ENCODE data around the gene RHBDD2.
"Not testable (repeated sequence)": the region's sequence is repeated elsewhere in the genome, so short reads cannot be mapped to it uniquely, and the experiment has no call there.

The RHBDD2 gene

DNA sequence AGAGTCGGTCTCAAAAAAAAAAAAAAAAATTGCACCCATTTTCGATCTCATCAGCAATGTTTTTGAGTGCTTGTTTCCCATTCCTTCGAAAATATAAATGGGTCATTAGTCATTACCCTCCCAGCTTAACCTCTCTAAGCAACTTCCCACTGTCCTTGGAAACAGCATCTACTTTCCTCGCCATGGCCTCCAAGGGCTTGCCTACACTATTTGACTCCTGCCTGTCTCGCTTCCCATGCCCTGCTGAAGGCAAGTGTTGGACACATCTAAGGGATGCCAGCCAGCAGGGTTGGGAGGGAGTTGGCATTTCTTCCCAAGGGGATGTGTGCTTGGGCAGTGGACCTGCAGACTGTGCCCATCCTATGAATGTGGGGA lies 12.7 kb upstream of the RHBDD2 start:
- no peak for DNase-seq (ENCODE audit: extremely low read depth in 1 of 2, low read depth in 1 of 2)

DNA sequence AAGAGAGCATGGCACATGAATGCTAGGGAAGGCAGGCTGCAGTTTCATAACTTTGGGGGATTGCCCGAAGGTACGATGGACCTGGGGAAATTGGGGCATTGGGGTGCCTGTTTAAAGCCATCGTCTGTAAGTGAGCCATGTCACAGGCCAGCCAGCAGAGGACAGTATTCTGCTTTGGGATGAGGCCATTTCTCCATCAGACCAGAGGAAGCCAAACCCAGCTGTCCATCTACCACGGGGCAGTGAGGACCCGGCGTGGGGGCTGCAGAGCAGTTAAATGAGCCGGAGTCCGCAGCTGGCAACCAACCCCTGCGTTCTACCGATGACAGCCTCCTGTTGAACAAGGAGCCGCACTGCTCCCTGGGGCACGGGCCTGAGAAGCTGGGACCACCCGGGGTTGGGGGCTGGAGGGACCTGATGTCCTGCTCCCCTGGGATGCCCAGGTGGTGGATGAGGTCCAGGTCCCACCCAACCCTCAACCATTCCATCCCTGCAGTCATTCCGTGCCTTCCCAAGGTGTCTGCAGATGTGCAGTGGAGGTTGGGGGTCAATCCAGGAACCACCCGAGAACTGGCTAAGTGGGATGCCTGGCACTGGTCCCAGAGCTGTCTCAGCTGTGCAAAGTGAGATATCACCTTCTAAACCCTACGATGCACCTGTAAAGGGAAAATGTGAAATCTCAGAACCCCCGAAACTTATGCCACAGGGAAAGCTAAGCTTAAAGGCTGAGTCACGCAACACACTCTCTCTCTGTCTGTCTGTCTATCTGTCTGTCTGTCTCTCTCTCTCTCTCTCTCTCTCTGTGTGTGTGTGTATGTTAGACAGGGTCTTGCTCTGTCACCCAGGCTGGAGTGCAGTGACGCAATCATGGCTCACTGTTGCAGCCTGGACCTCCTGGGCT lies 12.1 kb upstream of the RHBDD2 start:
- peak in 1 of 2 donors; percentile 19 for DNase-seq (ENCODE audit: extremely low read depth in 1 of 2, low read depth in 1 of 2)

DNA sequence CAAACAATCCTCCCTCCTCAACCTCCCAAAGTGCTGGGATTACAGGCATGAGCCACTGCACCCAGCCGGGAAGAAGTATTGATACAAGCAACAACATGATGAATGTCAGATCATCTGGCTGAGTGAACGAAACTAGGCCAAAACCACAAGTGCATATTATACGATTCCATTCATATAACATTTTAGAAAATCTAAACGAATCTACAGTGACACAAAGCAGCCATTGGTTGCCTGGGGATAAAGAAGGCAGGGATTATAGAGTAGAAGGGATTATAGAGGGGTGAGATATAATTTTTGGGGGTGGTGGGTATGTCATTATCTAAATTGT lies 11.5 kb upstream of the RHBDD2 start:
- no peak for DNase-seq (ENCODE audit: extremely low read depth in 1 of 2, low read depth in 1 of 2)

DNA sequence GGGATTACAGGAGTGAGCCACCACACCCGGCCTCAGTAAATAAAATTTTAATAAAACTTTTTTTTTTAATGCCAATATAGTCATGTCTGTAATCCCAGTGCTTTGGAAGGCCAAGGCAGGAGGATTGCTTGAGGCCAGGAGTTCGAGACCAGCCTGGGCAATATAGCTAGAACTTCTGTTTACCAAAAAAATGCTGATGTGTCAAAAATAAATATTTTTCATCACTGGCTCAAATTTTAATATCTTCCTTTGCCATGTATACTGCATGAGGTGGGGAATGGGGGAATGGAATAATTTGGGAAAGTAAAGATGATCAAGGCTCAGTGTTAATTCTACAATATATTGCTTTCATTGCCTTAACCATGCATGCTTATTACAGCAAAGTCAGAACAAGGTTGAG lies 10.7 kb upstream of the RHBDD2 start:
- no peak for DNase-seq (ENCODE audit: extremely low read depth in 1 of 2, low read depth in 1 of 2)

DNA sequence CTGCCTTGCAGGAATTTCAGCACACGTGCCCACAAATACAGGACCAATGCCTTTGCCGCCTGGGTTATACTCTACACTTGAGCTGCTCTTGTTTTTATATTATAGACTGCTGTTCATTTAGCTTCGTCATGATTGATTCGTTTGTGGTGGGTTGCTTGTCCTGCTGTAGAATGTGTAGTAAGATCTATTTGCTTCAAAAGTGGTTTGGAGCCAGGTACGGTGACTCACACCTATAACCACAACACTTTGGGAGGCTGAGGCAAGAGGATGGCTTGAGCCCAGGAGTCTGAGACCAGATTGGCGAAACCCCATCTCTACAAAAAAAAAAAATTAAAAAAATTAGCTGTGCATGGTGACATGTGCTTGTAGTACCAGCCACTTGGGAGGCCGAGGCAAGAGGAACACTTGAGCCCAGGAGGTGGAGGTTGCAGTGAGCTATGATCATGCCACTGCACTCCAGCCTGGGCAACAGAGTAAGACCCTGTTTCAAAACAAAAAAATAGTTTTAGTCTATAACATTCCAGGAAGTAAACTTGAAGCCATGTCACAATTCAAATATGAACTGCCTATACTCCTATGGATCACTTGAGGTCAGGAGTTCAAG lies 9.0 kb upstream of the RHBDD2 start:
- DNase-seq (ENCODE audit: extremely low read depth in 1 of 2, low read depth in 1 of 2): no peak

DNA sequence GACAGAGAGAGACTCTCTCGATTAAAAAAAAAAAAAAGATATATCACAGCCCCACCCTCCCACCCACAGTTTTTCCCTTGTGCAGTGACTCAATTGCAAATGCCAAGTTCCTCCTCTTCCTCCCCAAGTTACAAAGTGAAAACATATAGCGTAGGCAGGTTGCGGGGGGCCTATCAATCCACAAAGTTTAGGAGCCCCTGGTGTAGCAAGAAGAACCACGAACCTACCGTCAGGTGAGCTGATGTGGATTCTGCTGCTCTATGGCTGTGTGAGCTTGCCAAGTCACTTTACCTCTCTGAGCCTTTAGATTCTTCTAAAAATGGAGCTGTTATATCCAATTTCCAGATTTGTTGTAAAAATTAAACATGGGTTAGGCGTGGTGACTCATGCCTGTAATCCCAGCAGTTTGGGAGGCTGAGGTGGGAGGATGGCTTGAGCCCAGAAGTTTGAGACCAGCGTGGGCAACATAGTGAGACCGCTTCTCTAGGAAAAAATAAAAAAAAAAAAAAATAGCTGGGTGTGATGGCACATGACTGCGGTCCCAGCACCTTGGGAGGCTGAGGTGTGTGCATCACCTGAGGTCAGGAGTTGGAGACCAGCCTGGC lies 8.2 kb upstream of the RHBDD2 start:
- no peak for DNase-seq (ENCODE audit: extremely low read depth in 1 of 2, low read depth in 1 of 2)

DNA sequence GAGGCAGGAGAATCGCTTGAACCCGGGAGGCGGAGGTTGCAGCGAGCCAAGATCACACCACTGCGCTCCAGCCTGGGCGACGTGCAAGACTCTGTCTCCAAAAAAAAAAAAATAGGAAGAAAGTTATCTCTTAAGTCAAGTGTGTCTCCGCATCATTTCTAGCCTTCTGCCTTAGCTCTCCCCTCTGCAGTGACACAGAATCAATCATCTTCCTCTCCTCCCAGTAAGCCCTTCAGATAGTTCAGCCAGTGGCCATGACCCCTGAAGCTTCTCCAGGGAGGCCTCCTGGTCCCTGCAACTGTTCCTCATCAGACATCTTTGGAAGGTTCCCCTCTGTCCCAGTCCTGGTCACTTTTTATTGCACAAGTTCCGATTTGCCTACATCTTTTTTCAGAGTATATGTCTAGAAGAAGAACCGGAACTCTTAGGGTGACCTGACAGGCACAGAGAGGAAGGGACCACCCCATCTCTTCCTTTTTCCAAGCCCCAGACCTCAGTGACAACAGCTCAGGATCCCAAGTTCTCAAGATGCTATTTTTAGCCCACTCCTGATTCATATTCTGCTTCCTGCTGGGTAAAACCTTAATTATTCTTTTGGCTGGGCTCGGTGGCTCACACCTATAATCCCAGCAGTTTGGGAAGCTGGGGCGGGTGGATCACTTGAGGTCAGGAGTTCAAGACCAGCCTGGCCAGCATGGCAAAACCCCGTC lies 6.6 kb upstream of the RHBDD2 start:
- DNase-seq (ENCODE audit: extremely low read depth in 1 of 2, low read depth in 1 of 2): no peak

DNA sequence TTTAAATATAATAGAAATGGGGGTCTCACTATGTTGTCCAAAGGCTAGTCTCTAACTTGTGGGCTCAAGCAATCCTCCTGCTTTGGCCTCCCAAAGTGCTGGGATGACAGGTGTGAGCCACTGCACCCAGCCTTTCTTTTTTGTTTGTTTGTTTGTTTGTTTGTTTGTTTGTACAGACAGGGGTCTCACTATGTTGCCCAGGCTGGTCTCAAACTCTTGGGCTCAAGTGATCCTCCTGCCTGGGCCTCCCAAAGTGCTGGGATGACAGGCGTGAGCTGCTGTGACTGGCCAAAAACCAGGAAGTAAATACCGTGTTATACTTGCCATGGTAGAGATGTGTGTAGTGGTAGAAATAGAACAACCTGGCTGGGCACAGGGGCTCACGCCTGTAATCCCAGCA lies 4.7 kb upstream of the RHBDD2 start:
- DNase-seq (ENCODE audit: extremely low read depth in 1 of 2, low read depth in 1 of 2): not testable (repeated sequence)

DNA sequence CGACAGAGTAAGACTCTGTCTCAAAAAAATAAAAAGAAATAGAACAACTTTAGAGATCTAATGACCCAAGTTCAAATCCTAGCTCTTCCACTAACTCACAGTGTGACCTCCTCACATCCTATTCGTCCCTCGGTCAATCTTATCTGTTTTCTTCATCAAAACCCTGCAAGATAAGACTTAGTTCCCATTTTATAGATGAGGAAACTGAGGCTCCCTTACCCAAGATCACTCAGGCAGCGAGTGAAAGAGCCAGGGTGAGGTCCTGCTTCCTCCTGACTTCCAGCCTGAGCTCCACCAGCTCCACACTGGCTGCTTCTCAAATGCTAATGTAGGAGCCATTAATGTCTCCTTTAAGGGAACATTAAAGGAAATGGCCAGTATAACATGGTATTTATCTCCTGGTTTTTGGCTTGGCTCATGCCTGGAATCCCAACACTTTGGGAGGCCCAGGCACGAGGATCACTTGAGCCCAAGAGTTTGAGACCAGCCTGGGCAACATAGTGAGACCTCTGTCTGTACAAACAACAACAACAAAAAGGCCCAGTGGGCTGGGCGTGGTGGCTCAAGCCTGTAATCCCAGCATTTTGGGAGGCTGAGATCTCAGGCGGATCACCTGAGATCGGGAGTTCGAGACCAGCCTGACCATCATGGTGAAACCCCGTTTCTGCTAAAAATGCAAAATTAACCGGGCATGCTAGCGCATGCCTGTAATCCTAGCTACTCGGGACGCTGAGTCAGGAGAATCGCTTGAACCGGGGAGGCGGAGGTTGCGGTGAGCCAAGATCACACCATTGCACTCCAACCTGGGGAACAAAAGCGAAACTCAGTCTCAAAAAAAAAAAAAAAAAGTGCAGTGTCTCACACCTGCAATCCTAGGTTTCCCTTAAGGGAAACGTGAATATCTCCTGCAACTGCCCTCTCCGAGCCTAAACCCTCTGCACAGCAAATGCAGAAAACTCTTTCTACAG lies 3.4 kb upstream of the RHBDD2 start:
- no peak for DNase-seq (ENCODE audit: extremely low read depth in 1 of 2, low read depth in 1 of 2)

DNA sequence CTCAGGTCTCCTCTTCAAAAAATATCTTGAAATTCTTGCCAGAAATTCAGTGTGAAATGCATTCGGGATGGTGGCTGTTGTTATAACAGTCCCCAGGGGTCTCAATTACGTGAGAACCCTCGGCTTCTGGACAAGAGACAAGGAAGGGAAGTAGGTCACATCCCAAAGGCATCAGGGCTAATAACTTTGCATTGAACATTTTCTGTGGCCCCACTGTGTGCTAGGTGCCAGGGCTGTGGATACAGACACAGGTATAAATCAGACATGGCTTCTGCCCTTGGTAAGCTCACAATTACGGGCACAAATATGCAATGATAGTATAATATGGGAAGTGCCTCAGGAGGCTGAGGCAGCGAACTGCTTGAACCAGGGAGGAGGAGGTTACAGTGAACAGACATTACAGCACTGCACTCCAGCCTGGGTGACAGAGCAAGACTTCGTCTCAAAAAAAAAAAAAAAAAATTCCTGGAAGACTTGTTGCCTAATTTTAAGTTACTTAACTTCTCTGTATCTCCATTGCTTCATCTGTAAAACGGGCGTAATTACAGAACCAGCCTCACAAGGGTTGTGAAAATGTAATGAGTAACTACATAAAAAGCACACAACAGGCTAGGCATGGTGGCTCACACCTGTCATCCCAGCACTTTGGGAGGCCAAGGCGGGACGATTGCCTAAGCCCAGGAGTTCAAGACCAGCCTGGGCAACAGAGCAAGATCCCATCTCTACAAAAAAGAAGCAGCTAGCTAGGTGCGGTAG lies 2.5 kb upstream of the RHBDD2 start:
- no peak for DNase-seq (ENCODE audit: extremely low read depth in 1 of 2, low read depth in 1 of 2)

DNA sequence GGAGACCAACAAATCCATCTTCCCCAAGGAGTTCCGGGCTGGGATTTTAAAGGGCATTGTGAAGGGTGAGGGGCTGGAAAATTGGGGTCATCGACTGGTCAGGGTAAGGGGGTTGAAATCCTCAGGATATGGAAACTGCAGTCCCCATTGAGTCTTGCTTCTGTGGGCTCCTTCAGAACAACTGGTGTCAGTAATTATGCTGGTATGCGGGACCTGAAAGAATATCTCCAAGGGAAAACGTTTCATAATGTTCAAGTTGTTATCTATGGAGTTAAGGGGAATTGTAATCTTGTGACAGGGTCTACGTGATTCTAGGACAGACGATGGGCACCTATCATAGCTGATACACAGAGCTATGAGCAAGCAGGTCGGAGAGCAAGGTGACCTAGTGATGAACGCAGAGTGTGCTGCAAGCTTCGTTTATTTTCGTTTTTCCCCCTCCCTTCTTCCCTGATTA lies 494 bp upstream of the RHBDD2 start:
- DNase-seq (ENCODE audit: extremely low read depth in 1 of 2, low read depth in 1 of 2): no peak

DNA sequence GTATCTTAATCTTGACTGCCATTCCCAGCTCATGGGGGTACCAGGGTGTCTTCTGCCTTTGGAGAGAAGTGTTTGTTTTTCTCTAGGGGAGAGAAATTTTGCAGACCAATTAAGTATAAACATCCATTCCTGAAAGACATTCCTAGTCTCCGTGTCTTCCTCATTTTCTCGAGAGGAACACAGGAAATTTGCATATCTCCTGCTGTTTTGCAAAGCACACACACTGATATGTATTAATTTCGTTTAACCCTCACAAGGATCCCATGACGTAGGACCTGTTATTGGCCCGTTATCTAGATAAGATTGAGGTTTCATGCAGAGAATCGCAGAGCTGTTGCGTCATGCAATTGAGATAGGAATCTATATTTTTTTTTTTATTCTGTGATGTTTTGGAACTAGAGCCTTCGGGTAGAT lies 944 bp downstream of the RHBDD2 start:
- DNase-seq (ENCODE audit: extremely low read depth in 1 of 2, low read depth in 1 of 2): no peak

DNA sequence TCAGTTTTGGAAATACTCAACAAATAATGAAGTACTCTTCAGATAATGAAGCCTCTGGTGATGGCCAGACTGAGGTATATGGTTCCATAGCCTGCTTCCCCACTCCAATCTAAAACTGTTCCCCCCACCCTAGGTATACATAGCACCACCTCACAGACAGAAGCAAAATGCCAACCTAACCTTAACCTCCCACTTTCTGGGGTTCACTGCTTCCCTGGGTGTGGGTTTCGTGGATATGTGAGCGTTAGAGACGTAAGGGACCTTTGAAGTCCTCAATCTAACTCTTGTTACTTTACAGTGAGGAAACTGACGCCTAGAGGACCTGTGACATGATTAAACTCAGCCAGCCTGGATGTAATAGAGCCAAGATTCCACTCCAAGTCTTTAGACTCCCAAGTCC lies 1.4 kb downstream of the RHBDD2 start:
- no peak for DNase-seq (ENCODE audit: extremely low read depth in 1 of 2, low read depth in 1 of 2)

DNA sequence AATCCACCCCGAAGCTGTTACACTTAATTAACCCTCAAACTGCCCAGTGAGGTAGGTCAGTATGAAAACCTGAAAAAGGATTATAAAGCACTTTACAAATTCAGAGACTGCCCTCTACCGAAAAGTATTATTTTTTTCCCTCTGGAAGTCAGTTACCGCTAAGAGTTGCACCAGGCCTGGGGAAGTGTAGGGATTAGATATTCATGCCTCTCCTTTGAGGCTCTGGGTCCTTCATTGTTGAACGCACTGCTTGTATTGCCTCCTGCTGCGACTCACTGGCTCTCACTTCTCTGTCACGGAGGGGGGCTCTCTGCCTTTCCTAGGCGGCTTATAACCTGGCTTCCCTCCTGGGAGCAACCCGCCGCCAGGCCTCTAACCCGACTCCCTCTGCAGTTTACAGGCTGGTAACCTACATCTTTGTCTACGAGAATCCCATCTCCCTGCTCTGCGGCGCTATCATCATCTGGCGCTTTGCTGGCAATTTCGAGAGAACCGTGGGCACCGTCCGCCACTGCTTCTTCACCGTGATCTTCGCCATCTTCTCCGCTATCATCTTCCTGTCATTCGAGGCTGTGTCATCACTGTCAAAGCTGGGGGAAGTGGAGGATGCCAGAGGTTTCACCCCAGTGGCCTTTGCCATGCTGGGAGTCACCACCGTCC lies 2.7 kb downstream of the RHBDD2 start:
- DNase-seq (ENCODE audit: extremely low read depth in 1 of 2, low read depth in 1 of 2): no peak

DNA sequence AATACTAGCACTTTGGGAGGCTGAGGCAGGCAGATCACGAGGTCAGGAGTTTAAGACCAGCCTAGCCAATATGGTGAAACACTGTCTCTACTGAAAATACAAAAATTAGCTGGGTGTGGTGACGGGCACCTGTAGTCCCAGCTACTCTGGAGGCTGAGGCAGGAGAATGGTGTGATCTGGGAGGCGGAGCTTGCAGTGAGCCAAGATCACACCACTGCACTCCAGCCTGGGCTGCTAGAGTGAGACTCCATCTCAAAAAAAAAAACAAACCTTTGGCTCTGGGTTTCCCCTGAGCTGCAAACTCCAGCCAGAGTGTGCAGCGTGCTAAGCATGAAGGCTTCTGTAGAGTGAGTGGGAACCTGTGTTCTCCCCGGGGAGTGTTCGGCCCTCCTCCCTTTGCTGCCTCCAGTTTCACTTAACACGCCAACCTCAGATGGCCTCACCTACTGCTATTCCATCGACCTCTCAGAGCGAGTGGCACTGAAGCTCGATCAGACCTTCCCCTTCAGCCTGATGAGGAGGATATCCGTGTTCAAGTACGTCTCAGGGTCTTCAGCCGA lies 4.5 kb downstream of the RHBDD2 start:
- not testable (repeated sequence) for DNase-seq (ENCODE audit: extremely low read depth in 1 of 2, low read depth in 1 of 2)

DNA sequence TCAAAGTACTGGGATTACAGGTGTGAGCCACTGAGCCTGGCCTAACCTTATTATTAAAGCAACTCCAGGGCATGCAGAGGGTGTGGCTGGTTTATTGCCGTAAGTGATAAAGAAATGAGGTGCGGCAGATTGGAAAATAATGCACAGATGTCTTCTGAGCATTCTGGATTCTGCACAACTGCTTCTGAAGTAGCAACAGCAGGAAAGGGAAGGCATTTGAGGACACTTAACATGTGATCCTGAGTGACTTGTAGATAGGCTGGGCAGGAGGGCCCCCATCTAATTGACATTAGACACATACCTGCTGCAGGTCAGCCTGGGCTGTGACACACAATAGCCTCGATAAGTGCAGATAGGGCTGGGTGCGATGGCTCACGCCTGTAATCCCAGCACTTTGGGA lies 5.6 kb downstream of the RHBDD2 start:
- DNase-seq (ENCODE audit: extremely low read depth in 1 of 2, low read depth in 1 of 2): no peak

DNA sequence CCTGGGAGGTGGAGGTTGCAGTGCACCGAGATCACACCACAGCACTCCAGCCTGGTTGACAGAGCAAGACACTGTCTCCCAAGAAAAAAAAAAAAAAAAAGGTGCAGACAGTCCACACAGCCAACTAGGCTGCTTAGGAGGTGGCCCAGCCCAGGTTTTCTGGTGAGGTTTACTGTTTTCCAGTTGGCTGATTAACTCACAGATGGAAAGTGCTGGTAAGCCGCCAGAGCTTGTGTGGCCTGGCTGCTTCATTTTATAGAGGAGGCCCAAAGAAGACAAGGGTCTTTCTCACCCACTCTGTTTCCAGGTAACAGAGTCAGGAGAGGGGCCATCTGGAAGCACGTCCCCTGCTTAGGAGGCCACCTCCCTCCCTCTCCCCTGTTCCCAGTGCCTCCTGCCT lies 6.2 kb downstream of the RHBDD2 start:
- DNase-seq (ENCODE audit: extremely low read depth in 1 of 2, low read depth in 1 of 2): no peak

DNA sequence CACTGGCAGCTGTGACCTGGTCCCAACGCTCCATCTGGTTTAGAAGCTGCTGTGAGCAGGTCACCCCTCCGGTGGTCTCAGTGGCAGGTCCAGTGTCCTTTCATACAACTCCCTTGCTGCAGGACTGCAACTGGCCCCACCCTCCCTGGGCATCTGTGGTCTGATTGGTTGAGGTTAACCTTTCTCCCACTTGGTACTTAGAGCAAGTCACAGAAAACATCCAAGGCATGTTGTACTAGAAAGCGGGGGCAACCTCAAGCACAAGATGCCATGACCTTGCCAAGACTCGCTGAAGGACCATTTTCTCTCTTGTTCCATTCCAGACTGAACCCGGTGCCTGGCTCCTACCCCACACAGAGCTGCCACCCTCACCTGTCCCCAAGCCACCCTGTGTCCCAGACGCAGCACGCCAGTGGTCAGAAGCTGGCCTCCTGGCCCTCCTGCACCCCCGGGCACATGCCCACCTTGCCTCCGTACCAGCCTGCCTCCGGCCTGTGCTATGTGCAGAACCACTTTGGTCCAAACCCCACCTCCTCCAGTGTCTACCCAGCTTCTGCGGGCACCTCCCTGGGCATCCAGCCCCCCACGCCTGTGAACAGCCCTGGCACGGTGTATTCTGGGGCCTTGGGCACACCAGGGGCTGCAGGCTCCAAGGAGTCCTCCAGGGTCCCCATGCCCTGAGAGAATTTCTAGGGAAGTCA lies 9.0 kb downstream of the RHBDD2 start:
- DNase-seq (ENCODE audit: extremely low read depth in 1 of 2, low read depth in 1 of 2): no peak
